H1 (cell line): ENCODE measurements around the gene GATAD2B. TPM values are rescaled to one million over a fixed set of nuclear protein-coding genes. Genes with fewer than 3 reads are reported as not detected.

ENCODE experiments used
- BCL11A ChIP-seq, 2 experiments: IDR thresholded peaks; one replicate each; pipeline ENCODE4 v1.6.1; 2011; ENCODE audit warnings: low read depth in 2 of 2, low read length in 2 of 2, mild to moderate bottlenecking in 2 of 2
- CBX5 ChIP-seq: fragments of 300-800, 300-1000 bp; sonication (generic); IDR thresholded peaks from 2 replicates; pipeline ENCODE4 v1.7.1; 2016; ENCODE audit warnings: antibody characterized with exemption, low read length, low read depth
- CHD1 ChIP-seq: IDR thresholded peaks from 2 replicates; pipeline ENCODE4 v1.6.1; 2012; ENCODE audit warnings: low read depth, low read length, improper control_type of control experiment
- CHD7 ChIP-seq: fragments of 300-600 bp; sonication (generic); IDR thresholded peaks from 2 replicates; pipeline ENCODE4 v1.7.1; 2012; ENCODE audit warnings: low read length, moderate library complexity, mild to moderate bottlenecking, inconsistent platforms; ENCODE audit not compliant: insufficient replicate concordance
- FOSL1 ChIP-seq: IDR thresholded peaks from 2 replicates; pipeline ENCODE4 v1.6.1; 2011; ENCODE audit warnings: mild to moderate bottlenecking, low read depth, low read length, moderate library complexity; ENCODE audit not compliant: insufficient read depth
- KDM5A ChIP-seq: fragments of 200-600 bp; IDR thresholded peaks from 2 replicates; pipeline ENCODE4 v1.7.1; 2012; ENCODE audit warnings: mild to moderate bottlenecking, low read length, inconsistent platforms, mixed read lengths
- MAFK ChIP-seq: IDR thresholded peaks from 2 replicates; pipeline ENCODE4 v1.6.1; 2012; ENCODE audit warnings: low read depth, mild to moderate bottlenecking, improper control_type of control experiment, low read length
- SP2 ChIP-seq: IDR thresholded peaks from 2 replicates; pipeline ENCODE4 v1.6.1; 2012; ENCODE audit warnings: mild to moderate bottlenecking, low read length, inconsistent platforms
- polyA plus RNA-seq, 7 experiments: library from polyadenylated mRNA; depleted of rRNA in 3 of 7; stranded (reverse) in 5 of 7; unstranded in 2 of 7; fragments of >200 nt in 5 of 7; fragments of 200-250 nt in 2 of 7; gene quantifications; 1 replicate in 5 of 7; 2 replicates in 1 of 7; 4 replicates in 1 of 7; pipeline versions ENCODE4 v1.2.1 to v1.2.3, GENCODE V29; 2011 to 2013; ENCODE audit warnings: missing spikeins in 2 of 7, mixed read lengths in 2 of 7
- total RNA-seq: library from RNA; stranded (reverse); fragmentation: NEBNext Ultra II Directional; extraction: Animal tissue kit (Norgen Biotek cat#: 25700); gene quantifications from 2 replicates; pipeline ENCODE4 v1.2.1, GENCODE V29; 2021

Gene GATAD2B
- total and polyA plus RNA-seq, 2 of the 8 experiments (the other 6 are each of a cell fraction or from before 2014, with no cell fraction given): 8.4 to 39.1 TPM

- TF ChIP-seq CHD7: no peak
- no peak for TF ChIP-seq BCL11A (IDR thresholded peaks at IDR 0.05; ENCODE audit: low read depth in 2 of 2, low read length in 2 of 2)
- no peak for TF ChIP-seq CHD1
- TF ChIP-seq FOSL1: no peak
- no peak for TF ChIP-seq SP2
- TF ChIP-seq MAFK: no peak
- no peak for TF ChIP-seq CBX5
- TF ChIP-seq KDM5A: no peak
These were observed 116.7 kb downstream of the GATAD2B start (continued) for GRCh38 chr1:153805886-153806719.
